Measurements from ENCODE around the gene UPF3A.

The UPF3A gene

DNA sequence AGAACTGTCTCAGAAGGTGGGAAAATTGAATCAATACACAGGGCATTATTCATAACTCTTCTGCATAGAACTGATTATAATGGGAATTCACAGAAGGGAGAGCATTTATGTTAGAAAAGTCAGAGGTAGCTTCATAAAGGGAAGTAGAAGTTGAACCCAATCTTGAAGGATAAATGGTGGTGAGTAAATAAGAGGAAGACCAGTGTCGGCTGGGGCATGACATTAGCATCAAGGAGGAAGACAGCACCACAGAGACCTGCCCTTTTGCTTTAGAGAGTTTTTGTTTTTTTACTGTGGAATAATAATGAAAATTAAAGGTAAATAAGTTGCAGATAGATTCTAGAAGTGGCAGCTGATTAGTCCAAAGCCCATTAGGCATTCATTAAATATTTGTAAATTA lies 24.9 kb upstream of the UPF3A start:
- no peaks in the 10 kb centered on the region for H3K9me3 ChIP-seq (ENCODE audit: insufficient read depth, low read length)
- no peaks in the 10 kb centered on the region for H3K27me3 ChIP-seq (ENCODE audit: insufficient read depth, insufficient read length)
- no peak for DNase-seq (ENCODE audit: low read depth, low spot score)
- H3K4me3 ChIP-seq (ENCODE audit: insufficient read length, low read depth), result no peak overlapping the region
- TF ChIP-seq ZNF274 (IDR thresholded peaks at IDR 0.05; ENCODE audit: low read depth, low read length), result no peak
- no peak overlapping the region for H3K9ac ChIP-seq (ENCODE audit: insufficient read length, low read depth)
- no peaks in the 10 kb centered on the region for H3K4me1 ChIP-seq (ENCODE audit: insufficient read depth, insufficient read length)
- peaks cover 79% of the 10 kb centered on the region for H3K36me3 ChIP-seq (ENCODE audit: insufficient read depth, insufficient read length, low read length)

DNA sequence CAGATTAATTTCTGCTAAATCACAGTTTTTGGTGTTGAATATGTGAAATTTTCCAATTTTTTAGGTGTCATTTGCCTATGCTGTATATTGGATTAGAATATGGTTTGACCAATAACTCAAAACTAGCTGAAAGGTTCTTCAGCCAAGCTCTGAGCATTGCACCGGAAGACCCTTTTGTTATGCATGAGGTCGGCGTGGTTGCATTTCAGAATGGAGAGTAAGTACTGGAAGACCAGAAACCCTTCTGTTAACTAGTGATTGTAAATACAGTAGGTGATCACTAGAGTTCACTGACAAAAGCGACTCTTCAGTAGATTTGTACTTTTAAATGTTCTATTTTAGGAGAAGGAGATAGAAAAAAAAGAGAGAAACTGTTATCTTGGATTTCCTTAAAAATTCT lies 24.4 kb upstream of the UPF3A start:
- Histone ChIP-seq H3K4me1 (ENCODE audit: insufficient read depth, insufficient read length) (no peaks in the 10 kb centered on the region), H3K9me3 (ENCODE audit: insufficient read depth, low read length) (no peaks in the 10 kb centered on the region), H3K36me3 (ENCODE audit: insufficient read depth, insufficient read length, low read length) (peaks cover 80% of the 10 kb centered on the region), H3K27me3 (ENCODE audit: insufficient read depth, insufficient read length) (no peaks in the 10 kb centered on the region), H3K9ac (ENCODE audit: insufficient read length, low read depth) (no peak overlapping the region), H3K4me3 (ENCODE audit: insufficient read length, low read depth) (no peak overlapping the region)
- TF ChIP-seq ZNF274 (IDR thresholded peaks at IDR 0.05; ENCODE audit: low read depth, low read length) (no peak), SUZ12 (IDR thresholded peaks at IDR 0.05; ENCODE audit: extremely low read depth, insufficient read depth, insufficient read length) (no peak), YY1 (IDR thresholded peaks at IDR 0.05; ENCODE audit: insufficient read depth, insufficient read length) (no peak)
- no peak for DNase-seq (ENCODE audit: low read depth, low spot score)

DNA sequence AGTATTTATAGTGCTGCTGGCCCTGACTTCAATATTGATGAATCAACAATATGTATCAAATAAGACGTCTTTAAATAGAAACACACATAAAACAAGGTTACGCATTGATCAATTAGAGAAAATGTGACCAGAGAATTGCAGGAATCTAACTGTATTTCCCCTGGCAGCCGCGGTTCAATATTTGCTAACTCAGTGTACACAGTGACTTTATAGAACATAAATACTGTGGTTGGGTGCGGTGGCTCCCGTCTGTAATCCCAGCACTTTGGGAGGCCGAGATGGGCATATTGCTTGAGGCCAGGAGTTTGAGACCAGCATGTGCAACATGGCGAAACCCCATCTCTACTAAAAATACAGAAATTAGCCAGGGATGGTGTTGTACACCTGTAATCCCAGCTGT lies 22.8 kb upstream of the UPF3A start:
- Histone ChIP-seq H3K9me3 (ENCODE audit: insufficient read depth, low read length) (no peaks in the 10 kb centered on the region), H3K36me3 (ENCODE audit: insufficient read depth, insufficient read length, low read length) (peaks cover 82% of the 10 kb centered on the region), H3K27me3 (ENCODE audit: insufficient read depth, insufficient read length) (no peaks in the 10 kb centered on the region), H3K4me1 (ENCODE audit: insufficient read depth, insufficient read length) (no peaks in the 10 kb centered on the region), H3K4me3 (ENCODE audit: insufficient read length, low read depth) (no peak overlapping the region), H3K9ac (ENCODE audit: insufficient read length, low read depth) (no peak overlapping the region)
- no peak for DNase-seq (ENCODE audit: low read depth, low spot score)
- TF ChIP-seq ZNF274 (IDR thresholded peaks at IDR 0.05; ENCODE audit: low read depth, low read length) (no peak), YY1 (IDR thresholded peaks at IDR 0.05; ENCODE audit: insufficient read depth, insufficient read length) (no peak), SUZ12 (IDR thresholded peaks at IDR 0.05; ENCODE audit: extremely low read depth, insufficient read depth, insufficient read length) (no peak)

DNA sequence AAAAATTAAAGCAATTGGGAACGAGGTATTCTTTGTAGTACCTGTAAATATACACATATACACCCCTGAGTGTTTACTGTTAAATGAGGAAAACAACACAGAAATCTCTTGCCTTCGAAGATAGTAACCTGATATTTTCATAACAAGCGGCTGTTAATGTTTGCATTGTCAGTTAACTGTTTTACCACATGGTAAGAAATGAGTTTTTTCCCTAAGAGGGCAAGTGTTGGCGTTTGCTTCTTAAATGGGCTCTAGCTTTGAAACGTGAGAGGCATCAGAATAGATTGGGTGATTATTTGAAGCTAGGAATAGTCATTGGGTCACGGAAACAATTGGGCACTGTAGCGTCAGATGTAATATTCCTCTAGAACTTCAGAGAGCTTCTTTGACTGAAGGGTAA lies 22.0 kb upstream of the UPF3A start:
- Histone ChIP-seq H3K9ac (ENCODE audit: insufficient read length, low read depth) (no peak overlapping the region), H3K4me1 (ENCODE audit: insufficient read depth, insufficient read length) (no peaks in the 10 kb centered on the region), H3K27me3 (ENCODE audit: insufficient read depth, insufficient read length) (no peaks in the 10 kb centered on the region), H3K9me3 (ENCODE audit: insufficient read depth, low read length) (no peaks in the 10 kb centered on the region), H3K36me3 (ENCODE audit: insufficient read depth, insufficient read length, low read length) (peaks cover 78% of the 10 kb centered on the region), H3K4me3 (ENCODE audit: insufficient read length, low read depth) (no peak overlapping the region)
- no peak for DNase-seq (ENCODE audit: low read depth, low spot score)
- TF ChIP-seq YY1 (IDR thresholded peaks at IDR 0.05; ENCODE audit: insufficient read depth, insufficient read length) (no peak), SUZ12 (IDR thresholded peaks at IDR 0.05; ENCODE audit: extremely low read depth, insufficient read depth, insufficient read length) (no peak), ZNF274 (IDR thresholded peaks at IDR 0.05; ENCODE audit: low read depth, low read length) (no peak)

DNA sequence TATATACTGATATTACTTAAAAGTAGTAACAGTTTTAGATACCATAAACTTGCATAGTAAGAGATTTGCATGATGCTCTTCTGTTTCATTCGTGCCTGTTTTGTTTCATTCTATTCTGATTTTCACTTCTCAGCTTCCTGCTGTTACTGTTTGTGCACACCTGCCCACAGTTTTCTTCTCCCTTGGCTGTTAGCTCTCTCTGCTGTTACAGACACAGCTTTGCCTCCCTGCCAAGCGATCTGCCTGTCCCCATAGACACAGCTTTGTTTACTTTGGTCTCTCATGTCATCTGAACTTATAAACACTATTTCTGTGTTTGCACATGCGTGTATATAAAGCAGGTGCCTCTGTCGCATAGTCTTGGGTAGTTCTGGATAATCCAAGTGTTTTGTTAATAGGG lies 21.4 kb upstream of the UPF3A start:
- Histone ChIP-seq H3K4me3 (ENCODE audit: insufficient read length, low read depth) (no peak overlapping the region), H3K9me3 (ENCODE audit: insufficient read depth, low read length) (no peaks in the 10 kb centered on the region), H3K27me3 (ENCODE audit: insufficient read depth, insufficient read length) (no peaks in the 10 kb centered on the region), H3K4me1 (ENCODE audit: insufficient read depth, insufficient read length) (no peaks in the 10 kb centered on the region), H3K9ac (ENCODE audit: insufficient read length, low read depth) (no peak overlapping the region), H3K36me3 (ENCODE audit: insufficient read depth, insufficient read length, low read length) (peaks cover 77% of the 10 kb centered on the region)
- DNase-seq (ENCODE audit: low read depth, low spot score), result no peak
- TF ChIP-seq ZNF274 (IDR thresholded peaks at IDR 0.05; ENCODE audit: low read depth, low read length) (no peak), SUZ12 (IDR thresholded peaks at IDR 0.05; ENCODE audit: extremely low read depth, insufficient read depth, insufficient read length) (no peak), YY1 (IDR thresholded peaks at IDR 0.05; ENCODE audit: insufficient read depth, insufficient read length) (no peak)

DNA sequence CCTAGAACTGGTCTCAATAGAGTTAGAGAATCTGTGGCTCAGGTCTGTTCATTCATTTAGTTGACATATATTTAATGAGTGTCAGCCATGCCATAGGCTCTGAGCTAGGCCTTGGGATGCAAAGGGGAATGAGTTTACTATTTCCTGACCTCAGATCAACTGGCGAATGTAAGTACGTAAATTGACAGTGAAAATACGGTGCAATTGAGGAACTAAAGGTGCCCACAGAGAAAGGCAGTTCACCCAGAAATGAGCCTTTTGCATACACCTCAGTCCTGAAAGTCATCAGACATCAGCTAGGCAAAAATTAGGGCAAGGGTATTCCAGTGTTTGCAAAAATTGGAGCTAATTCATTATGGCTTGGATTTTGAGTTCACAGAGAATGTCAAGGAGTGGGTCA lies 20.6 kb upstream of the UPF3A start:
- H3K27me3 ChIP-seq (ENCODE audit: insufficient read depth, insufficient read length), result no peaks in the 10 kb centered on the region

DNA sequence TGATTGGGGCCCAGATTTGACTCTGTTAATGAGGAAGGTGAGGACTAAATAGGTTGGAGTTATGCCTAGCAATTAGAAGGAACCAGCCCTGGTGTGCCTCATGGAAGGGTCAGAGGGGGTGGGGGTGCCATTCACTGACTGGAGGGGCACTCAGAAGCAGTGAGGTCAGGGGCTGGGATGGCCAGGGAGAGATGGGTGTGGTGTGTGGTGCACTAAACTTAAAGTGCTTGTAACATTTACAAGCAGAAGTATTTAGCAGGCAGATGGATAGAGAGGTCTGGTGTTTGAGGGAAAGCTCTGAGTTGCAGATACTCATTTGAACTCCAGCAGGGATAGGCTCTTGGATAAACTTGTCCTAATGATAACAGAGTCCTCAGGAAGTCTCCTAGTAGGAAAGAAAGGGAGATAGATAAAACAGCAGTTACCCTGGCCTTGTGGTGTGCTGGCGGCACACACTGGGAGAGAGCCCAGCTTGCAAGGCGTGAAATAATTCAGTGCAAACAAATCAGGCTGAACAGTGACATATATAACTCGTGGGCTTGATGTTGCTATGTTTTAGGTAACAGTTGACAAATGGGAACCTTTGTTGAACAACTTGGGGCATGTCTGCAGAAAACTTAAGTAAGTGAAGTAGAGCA lies 20.0 kb upstream of the UPF3A start:
- no peak for TF ChIP-seq ZNF274 (IDR thresholded peaks at IDR 0.05; ENCODE audit: low read depth, low read length)
- no peak for TF ChIP-seq YY1 (IDR thresholded peaks at IDR 0.05; ENCODE audit: insufficient read depth, insufficient read length)
- TF ChIP-seq SUZ12 (IDR thresholded peaks at IDR 0.05; ENCODE audit: extremely low read depth, insufficient read depth, insufficient read length), result no peak
- Histone ChIP-seq H3K9me3 (ENCODE audit: insufficient read depth, low read length) (no peaks in the 10 kb centered on the region), H3K36me3 (ENCODE audit: insufficient read depth, insufficient read length, low read length) (peaks cover 81% of the 10 kb centered on the region), H3K4me3 (ENCODE audit: insufficient read length, low read depth) (no peak overlapping the region), H3K9ac (ENCODE audit: insufficient read length, low read depth) (no peak overlapping the region), H3K27me3 (ENCODE audit: insufficient read depth, insufficient read length) (no peaks in the 10 kb centered on the region), H3K4me1 (ENCODE audit: insufficient read depth, insufficient read length) (no peaks in the 10 kb centered on the region)
- DNase-seq (ENCODE audit: low read depth, low spot score), result no peak

More for the DNA sequence above, 20.6 kb upstream of the UPF3A start:
- no peaks in the 10 kb centered on the region for H3K9me3 ChIP-seq (ENCODE audit: insufficient read depth, low read length)
- TF ChIP-seq SUZ12 (IDR thresholded peaks at IDR 0.05; ENCODE audit: extremely low read depth, insufficient read depth, insufficient read length) (no peak), ZNF274 (IDR thresholded peaks at IDR 0.05; ENCODE audit: low read depth, low read length) (no peak), YY1 (IDR thresholded peaks at IDR 0.05; ENCODE audit: insufficient read depth, insufficient read length) (no peak)
- no peak overlapping the region for H3K4me3 ChIP-seq (ENCODE audit: insufficient read length, low read depth)
- no peak for DNase-seq (ENCODE audit: low read depth, low spot score)
- H3K36me3 ChIP-seq (ENCODE audit: insufficient read depth, insufficient read length, low read length), result peaks cover 78% of the 10 kb centered on the region
- H3K4me1 ChIP-seq (ENCODE audit: insufficient read depth, insufficient read length), result no peaks in the 10 kb centered on the region
- H3K9ac ChIP-seq (ENCODE audit: insufficient read length, low read depth), result no peak overlapping the region

Data from NT2/D1 (cell line).